ENCODE data around the gene TPCN2.

- TF ChIP-seq CTCF (IDR thresholded peaks at IDR 0.05) (no peak), POLR2A (IDR thresholded peaks at IDR 0.05) (no peak), EP300 (IDR thresholded peaks at IDR 0.05) (no peak)
Observed at GRCh38 chr11:69002110-69002569, 46.6 kb upstream of the TPCN2 start.
